Measurements from ENCODE around the gene TBC1D10A. TPM values are rescaled to one million over a fixed set of nuclear protein-coding genes. Genes with fewer than 3 reads are reported as not detected.

TBC1D10A gene
- polyA plus RNA-seq, 1 donor (not counting 4 experiments of a cell fraction or from before 2014, with no cell fraction given): 17.8 TPM

- Histone ChIP-seq H2AFZ (ENCODE audit: control insufficient read depth, low read length) (no peak overlapping the region), H4K20me1 (ENCODE audit: control insufficient read depth, extremely low read depth, insufficient read depth, low read length) (peaks cover 4% of the 10 kb centered on the region), H3K36me3 (ENCODE audit: control insufficient read depth in 2 of 2, extremely low read depth in 1 of 2, insufficient read depth in 2 of 2, low read length in 2 of 2) (peaks cover 52 to 56% of the 10 kb centered on the region in 2 experiments), H3K27ac (ENCODE audit: control insufficient read depth, insufficient read depth, low read length) (no peak overlapping the region), H3K27me3 (ENCODE audit: control insufficient read depth, extremely low read depth, insufficient read depth, low read length) (no peaks in the 10 kb centered on the region), H3K4me2 (ENCODE audit: control insufficient read depth, extremely low read depth, insufficient read depth, low read depth, low read length) (no peak overlapping the region), H3K4me1 (ENCODE audit: control insufficient read depth, extremely low read depth, insufficient read depth, low read length) (peaks cover 20% of the 10 kb centered on the region), H3K9me1 (ENCODE audit: control insufficient read depth, extremely low read depth, insufficient read depth, low read length) (no peaks in the 10 kb centered on the region), H3K79me2 (ENCODE audit: control insufficient read depth, insufficient read depth, low read length) (peaks cover 6% of the 10 kb centered on the region), H3K9ac (ENCODE audit: control insufficient read depth, extremely low read depth, insufficient read depth, low read length) (no peak overlapping the region), H3K4me3 (ENCODE audit: control insufficient read depth in 2 of 3, extremely low read depth in 1 of 3, insufficient read depth in 2 of 3, low read depth in 1 of 3, low read length in 3 of 3) (no peak overlapping the region), H3K9me3 (ENCODE audit: control insufficient read depth, low read depth, low read length) (no peaks in the 10 kb centered on the region)
- DNase-seq (ENCODE audit: low read depth, low spot score): no peak
- FAIRE-seq: no peak
- dilution Hi-C loops (cut with MboI; ENCODE audit: extremely low pct_ligation_motif_present, low sequenced_read_pairs): no loop called here
- TF ChIP-seq EZH2 (IDR thresholded peaks at IDR 0.05; ENCODE audit: low read length): no peak
- TF ChIP-seq CTCF (optimal IDR thresholded peaks at IDR 0.05 in 1 of 3, IDR thresholded peaks at IDR 0.05 in 1 of 3, conservative IDR thresholded peaks at IDR 0.05 in 1 of 3; ENCODE audit: extremely low read depth in 1 of 3, insufficient read depth in 2 of 3, low read length in 3 of 3): no peak
These were observed 30.4 kb downstream of the TBC1D10A start for GRCh38 chr22:30296324-30296723.

GRCh38 chr22:30295576-30295975 lies 31.2 kb downstream of the TBC1D10A start:
- peaks cover 1% of the 10 kb centered on the region for H3K79me2 ChIP-seq (ENCODE audit: control insufficient read depth, insufficient read depth, low read length)
- no peak overlapping the region for H3K4me2 ChIP-seq (ENCODE audit: control insufficient read depth, extremely low read depth, insufficient read depth, low read depth, low read length)
- TF ChIP-seq CTCF (optimal IDR thresholded peaks at IDR 0.05 in 1 of 3, IDR thresholded peaks at IDR 0.05 in 1 of 3, conservative IDR thresholded peaks at IDR 0.05 in 1 of 3; ENCODE audit: extremely low read depth in 1 of 3, insufficient read depth in 2 of 3, low read length in 3 of 3) (no peak), EZH2 (IDR thresholded peaks at IDR 0.05; ENCODE audit: low read length) (no peak)
- peaks cover 25% of the 10 kb centered on the region for H3K4me1 ChIP-seq (ENCODE audit: control insufficient read depth, extremely low read depth, insufficient read depth, low read length)
- H3K9me3 ChIP-seq (ENCODE audit: control insufficient read depth, low read depth, low read length): no peaks in the 10 kb centered on the region
- H3K36me3 ChIP-seq (ENCODE audit: control insufficient read depth in 2 of 2, extremely low read depth in 1 of 2, insufficient read depth in 2 of 2, low read length in 2 of 2): peaks cover 47 to 49% of the 10 kb centered on the region in 2 experiments
- peaks cover 4% of the 10 kb centered on the region for H4K20me1 ChIP-seq (ENCODE audit: control insufficient read depth, extremely low read depth, insufficient read depth, low read length)
- no peaks in the 10 kb centered on the region for H3K9me1 ChIP-seq (ENCODE audit: control insufficient read depth, extremely low read depth, insufficient read depth, low read length)
- DNase-seq (ENCODE audit: low read depth, low spot score) (no peak), FAIRE-seq (no peak)
- dilution Hi-C loops (cut with MboI; ENCODE audit: extremely low pct_ligation_motif_present, low sequenced_read_pairs): no loop called here
- no peak overlapping the region for H2AFZ ChIP-seq (ENCODE audit: control insufficient read depth, low read length)
- H3K27ac ChIP-seq (ENCODE audit: control insufficient read depth, insufficient read depth, low read length): no peak overlapping the region
- H3K27me3 ChIP-seq (ENCODE audit: control insufficient read depth, extremely low read depth, insufficient read depth, low read length): no peaks in the 10 kb centered on the region
- H3K9ac ChIP-seq (ENCODE audit: control insufficient read depth, extremely low read depth, insufficient read depth, low read length): no peak overlapping the region
- H3K4me3 ChIP-seq (ENCODE audit: control insufficient read depth in 2 of 3, extremely low read depth in 1 of 3, insufficient read depth in 2 of 3, low read depth in 1 of 3, low read length in 3 of 3): no peak overlapping the region

All from keratinocyte (primary cell).